ENCODE results near the gene EFL1.
"Not testable (repeated sequence)": the region's sequence is repeated elsewhere in the genome, so short reads cannot be mapped to it uniquely, and the experiment has no call there.

- not testable (repeated sequence) for TF ChIP-seq ZNF274 (IDR thresholded peaks at IDR 0.05; ENCODE audit: low read depth, low read length); YY1 (IDR thresholded peaks at IDR 0.05; ENCODE audit: insufficient read depth, insufficient read length); SUZ12 (IDR thresholded peaks at IDR 0.05; ENCODE audit: extremely low read depth, insufficient read depth, insufficient read length)
Measured at GRCh38 chr15:82192394-82192793, 70.1 kb downstream of the EFL1 start.

Measured in NT2/D1 (cell line).